SKM-1 treated with dmso at 0.1 percent for 144 hours (cell line): ENCODE data around the gene ZNF710.

Source experiments
- DNase-seq: peaks from one replicate; lab custom pipeline; 2025; ENCODE audit not compliant: unreplicated experiment; lab: John Stamatoyannopoulos, UW

Gene ZNF710

GRCh38 chr15:89991312-89991711, 9.8 kb upstream of the ZNF710 start:
- DNase-seq = no peak

- DNase-seq = peak; percentile 87
These were observed 7.8 kb upstream of the ZNF710 start for GRCh38 chr15:89993349-89993748.

GRCh38 chr15:89997079-89997478, 4.0 kb upstream of the ZNF710 start:
- DNase-seq = no peak

GRCh38 chr15:89998141-89998661, 2.9 kb upstream of the ZNF710 start:
- no peak for DNase-seq

- no peak for DNase-seq
These were observed 2.0 kb upstream of the ZNF710 start for GRCh38 chr15:89998923-89999675.

GRCh38 chr15:89999676-90000185, 1.4 kb upstream of the ZNF710 start:
- no peak for DNase-seq

- DNase-seq = no peak
These were observed 730 bp upstream of the ZNF710 start for GRCh38 chr15:90000186-90001001.

GRCh38 chr15:90001683-90002427, 731 bp downstream of the ZNF710 start:
- DNase-seq = peak; percentile 71

- DNase-seq = no peak
These were observed 1.3 kb downstream of the ZNF710 start for GRCh38 chr15:90002428-90002844.

GRCh38 chr15:90003736-90004135, 2.6 kb downstream of the ZNF710 start:
- no peak for DNase-seq

GRCh38 chr15:90004252-90004651, 3.1 kb downstream of the ZNF710 start:
- DNase-seq = no peak

GRCh38 chr15:90004671-90005070, 3.5 kb downstream of the ZNF710 start:
- DNase-seq = peak; percentile 90

- no peak for DNase-seq
These were observed 5.3 kb downstream of the ZNF710 start for GRCh38 chr15:90006217-90007075.

- DNase-seq = no peak
These were observed 5.9 kb downstream of the ZNF710 start for GRCh38 chr15:90007076-90007460.

GRCh38 chr15:90008607-90009006, 7.5 kb downstream of the ZNF710 start:
- DNase-seq = no peak

GRCh38 chr15:90009301-90010022, 8.3 kb downstream of the ZNF710 start:
- peak; percentile 29 for DNase-seq

GRCh38 chr15:90011705-90012104, 10.6 kb downstream of the ZNF710 start:
- no peak for DNase-seq

GRCh38 chr15:90013503-90013937, 12.4 kb downstream of the ZNF710 start:
- peak; percentile 49 for DNase-seq

GRCh38 chr15:90015294-90015693, 14.2 kb downstream of the ZNF710 start:
- DNase-seq = no peak
